CD14-positive monocyte (primary cell): ENCODE data around the gene ATG4C. TPM values are rescaled to one million over a fixed set of nuclear protein-coding genes. Genes with fewer than 3 reads are reported as not detected.
A peak's percentile ranks its signal among the peaks of the same experiment; 100 is the strongest.

Source experiments
- DNase-seq, 3 donors: peaks; one replicate each; pipeline ENCODE4 v3.0.0-alpha.2; 2011 to 2022
- H2AFZ ChIP-seq: 2 replicates; pipeline ENCODE4 v1.6.0; 2012; ENCODE audit warnings: mild to moderate bottlenecking, low read depth, low read length, inconsistent platforms; ENCODE audit not compliant: insufficient read depth, poor library complexity, severe bottlenecking
- H3K27ac ChIP-seq, 2 donors: 1 replicate in 1 of 2; 2 replicates in 1 of 2; pipeline ENCODE4 v1.5.1; 2012 to 2013; ENCODE audit warnings: low read length in 2 of 2, control low read depth in 1 of 2, inconsistent platforms in 1 of 2, low read depth in 1 of 2, mild to moderate bottlenecking in 1 of 2
- H3K27me3 ChIP-seq, 2 donors: one replicate each; pipeline versions ENCODE4 v1.6.0 to v1.6.1; 2011 to 2013; ENCODE audit warnings: low read length in 2 of 2; ENCODE audit not compliant: control insufficient read depth in 2 of 2, insufficient read depth in 2 of 2
- H3K36me3 ChIP-seq, 2 donors: replicated peaks in 1 of 2; 1 replicate in 1 of 2; 2 replicates in 1 of 2; pipeline versions ENCODE4 v1.5.1 to v1.6.1; 2012 to 2013; ENCODE audit warnings: low read length in 2 of 2, control low read depth in 1 of 2, inconsistent platforms in 1 of 2, mild to moderate bottlenecking in 1 of 2; ENCODE audit not compliant: insufficient read depth in 2 of 2, control insufficient read depth in 1 of 2
- H3K4me1 ChIP-seq, 2 donors: 1 replicate in 1 of 2; 2 replicates in 1 of 2; pipeline versions ENCODE4 v1.5.1 to v1.6.1; 2012 to 2013; ENCODE audit warnings: low read length in 2 of 2, control low read depth in 1 of 2, inconsistent platforms in 1 of 2, mild to moderate bottlenecking in 1 of 2, moderate library complexity in 1 of 2; ENCODE audit not compliant: insufficient read depth in 2 of 2, control insufficient read depth in 1 of 2
- H3K4me2 ChIP-seq: replicated peaks from 2 replicates; pipeline ENCODE3; 2012; ENCODE audit warnings: low read length, moderate library complexity, mild to moderate bottlenecking; ENCODE audit not compliant: poor library complexity, severe bottlenecking; ENCODE audit errors: extremely low read depth
- H3K4me3 ChIP-seq, 3 experiments: fragments of 200-600 bp in 1 of 3; sonication (generic) in 1 of 3; replicated peaks in 1 of 3; 1 replicate in 2 of 3; 2 replicates in 1 of 3; pipeline ENCODE4 v1.5.1; 2011 to 2013; ENCODE audit warnings: low read length in 3 of 3, mild to moderate bottlenecking in 3 of 3, control low read depth in 2 of 3, low read depth in 2 of 3, inconsistent platforms in 1 of 3, moderate library complexity in 1 of 3
- H3K79me2 ChIP-seq: 2 replicates; pipeline ENCODE4 v1.6.0; 2012; ENCODE audit warnings: mild to moderate bottlenecking, control low read depth, inconsistent platforms, low read length, moderate library complexity; ENCODE audit not compliant: insufficient read depth
- H3K9ac ChIP-seq: 2 replicates; pipeline ENCODE4 v1.6.0; 2017; ENCODE audit warnings: low read length, mild to moderate bottlenecking; ENCODE audit not compliant: insufficient read depth, poor library complexity, severe bottlenecking
- H3K9me3 ChIP-seq, 2 donors: replicated peaks in 1 of 2; 1 replicate in 1 of 2; 2 replicates in 1 of 2; pipeline versions ENCODE4 v1.5.1 to v1.6.1; 2012 to 2013; ENCODE audit warnings: low read length in 2 of 2, control low read depth in 1 of 2; ENCODE audit not compliant: control insufficient read depth in 1 of 2, insufficient read depth in 1 of 2
- H4K20me1 ChIP-seq: 2 replicates; pipeline ENCODE4 v1.6.0; 2012; ENCODE audit warnings: mild to moderate bottlenecking, low read length, control low read depth, moderate library complexity; ENCODE audit not compliant: insufficient read depth
- H3K27ac Mint-ChIP-seq, 7 donors: one replicate each; pipeline ENCODE4 v1.8.0; 2020; ENCODE audit warnings: mild to moderate bottlenecking in 7 of 7, mixed read lengths in 7 of 7, moderate library complexity in 6 of 7, inconsistent platforms in 2 of 7
- H3K27me3 Mint-ChIP-seq, 3 donors: one replicate each; pipeline ENCODE4 v1.8.0; 2021 to 2022; ENCODE audit warnings: low read depth in 3 of 3, mild to moderate bottlenecking in 3 of 3, mixed read lengths in 3 of 3, moderate library complexity in 3 of 3, inconsistent platforms in 1 of 3
- H3K36me3 Mint-ChIP-seq, 2 donors: one replicate each; pipeline ENCODE4 v1.8.0; 2020; ENCODE audit warnings: mixed read lengths in 2 of 2, inconsistent platforms in 1 of 2, mild to moderate bottlenecking in 1 of 2
- H3K4me1 Mint-ChIP-seq: one replicate; pipeline ENCODE4 v1.8.0; 2020; ENCODE audit warnings: mild to moderate bottlenecking, mixed read lengths
- H3K4me3 Mint-ChIP-seq, 2 donors: one replicate each; pipeline ENCODE4 v1.8.0; 2020; ENCODE audit warnings: mild to moderate bottlenecking in 2 of 2, mixed read lengths in 2 of 2, moderate library complexity in 1 of 2
- H3K9me3 Mint-ChIP-seq, 7 donors: one replicate each; pipeline ENCODE4 v1.8.0; 2020 to 2022; ENCODE audit warnings: mixed read lengths in 7 of 7, mild to moderate bottlenecking in 6 of 7, moderate library complexity in 6 of 7, inconsistent platforms in 2 of 7
- WGBS: methylation state at CpG from one replicate; pipeline ENCODE4 v1.1.5; 2013; ENCODE audit warnings: missing lambda C conversion rate; ENCODE audit not compliant: insufficient coverage; 5-methylcytosine and 5-hydroxymethylcytosine counted together
- intact Hi-C, 2 donors: fragments of 100-400 bp; cut with micrococcal nuclease; formaldehyde crosslinking; loops; one replicate each; pipeline versions ENCODE4 v1.15.0 to v1.15.1; 2023
- polyA plus RNA-seq, 3 donors: library from polyadenylated mRNA; depleted of rRNA in 1 of 3; unstranded in 2 of 3; stranded (reverse) in 1 of 3; fragments of 300-500 nt in 2 of 3; fragments of >200 nt in 1 of 3; fragmentation: Illumina TruSeq in 2 of 3; gene quantifications; 1 replicate in 2 of 3; 2 replicates in 1 of 3; pipeline ENCODE4 v1.2.3, GENCODE V29; 2012 to 2021
- TF ChIP-seq, protein P1 (sequence below): fragments of 200-600 bp; IDR thresholded peaks from one replicate; pipeline ENCODE4 v1.8.0; 2022; ENCODE audit warnings: antibody characterized with exemption, mild to moderate bottlenecking

ATG4C gene
- polyA plus RNA-seq, 3 donors, result 5.7 to 19.1 (median 17.5) TPM

GRCh38 chr1:62906428-62906886 lies 122.5 kb downstream of the ATG4C start:
- no peak overlapping the region for H3K4me3 Mint-ChIP-seq
- no peak overlapping the region for H3K4me2 ChIP-seq
- WGBS, result 78% methylated on average over 5 of the region's 9 CpGs

DNA sequence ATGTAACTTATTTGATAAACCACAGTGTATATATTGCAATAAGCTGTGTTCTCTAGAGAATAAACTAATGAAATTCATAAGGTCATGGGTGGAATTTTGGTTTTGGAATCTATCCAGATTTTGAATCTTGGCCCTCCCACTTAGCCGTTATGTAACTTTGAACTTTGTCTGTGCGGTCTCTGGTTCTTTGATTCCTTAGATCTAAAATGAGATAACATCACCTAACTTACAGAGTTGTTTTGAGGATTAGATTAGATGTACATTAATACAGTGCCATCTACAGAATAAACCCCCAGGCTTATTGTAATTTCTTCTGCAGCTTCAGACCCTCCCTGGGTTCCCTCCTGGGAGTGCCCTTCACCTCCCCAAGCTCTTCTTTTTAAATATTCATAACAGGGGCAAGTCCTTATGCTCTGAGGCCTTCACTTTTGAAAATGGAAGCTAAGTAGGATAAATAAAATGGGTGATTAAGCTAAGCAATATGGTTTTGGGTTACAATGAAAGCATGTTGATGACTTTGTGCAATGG lies 124.3 kb downstream of the ATG4C start:
- H3K36me3 ChIP-seq, result no peaks in the 10 kb centered on the region
- H3K4me1 Mint-ChIP-seq, result no peaks in the 10 kb centered on the region
- H3K9me3 Mint-ChIP-seq, result no peaks in the 10 kb centered on the region
- intact Hi-C loops, result no loop called here
- no peak overlapping the region for H2AFZ ChIP-seq
- no peak overlapping the region for H3K4me3 ChIP-seq
- WGBS, result no CpG with 5 or more reads among the region's 2 CpGs
- no peaks in the 10 kb centered on the region for H3K79me2 ChIP-seq
- H3K9ac ChIP-seq, result no peak overlapping the region
- H3K36me3 Mint-ChIP-seq, result no peaks in the 10 kb centered on the region
- H3K27me3 Mint-ChIP-seq, result peaks cover 3 to 10% (median 5%) of the 10 kb centered on the region in 3 donors
- no peak overlapping the region for H3K27ac ChIP-seq
- H3K27ac Mint-ChIP-seq, result no peak overlapping the region
- H3K4me2 ChIP-seq, result no peak overlapping the region
- no peak for DNase-seq
- no peaks in the 10 kb centered on the region for H3K9me3 ChIP-seq
- no peak overlapping the region for H3K4me3 Mint-ChIP-seq
- TF ChIP-seq, protein P1, sequence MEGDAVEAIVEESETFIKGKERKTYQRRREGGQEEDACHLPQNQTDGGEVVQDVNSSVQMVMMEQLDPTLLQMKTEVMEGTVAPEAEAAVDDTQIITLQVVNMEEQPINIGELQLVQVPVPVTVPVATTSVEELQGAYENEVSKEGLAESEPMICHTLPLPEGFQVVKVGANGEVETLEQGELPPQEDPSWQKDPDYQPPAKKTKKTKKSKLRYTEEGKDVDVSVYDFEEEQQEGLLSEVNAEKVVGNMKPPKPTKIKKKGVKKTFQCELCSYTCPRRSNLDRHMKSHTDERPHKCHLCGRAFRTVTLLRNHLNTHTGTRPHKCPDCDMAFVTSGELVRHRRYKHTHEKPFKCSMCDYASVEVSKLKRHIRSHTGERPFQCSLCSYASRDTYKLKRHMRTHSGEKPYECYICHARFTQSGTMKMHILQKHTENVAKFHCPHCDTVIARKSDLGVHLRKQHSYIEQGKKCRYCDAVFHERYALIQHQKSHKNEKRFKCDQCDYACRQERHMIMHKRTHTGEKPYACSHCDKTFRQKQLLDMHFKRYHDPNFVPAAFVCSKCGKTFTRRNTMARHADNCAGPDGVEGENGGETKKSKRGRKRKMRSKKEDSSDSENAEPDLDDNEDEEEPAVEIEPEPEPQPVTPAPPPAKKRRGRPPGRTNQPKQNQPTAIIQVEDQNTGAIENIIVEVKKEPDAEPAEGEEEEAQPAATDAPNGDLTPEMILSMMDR, result no peak
- H3K4me1 ChIP-seq, result no peaks in the 10 kb centered on the region
- H4K20me1 ChIP-seq, result no peaks in the 10 kb centered on the region
- H3K27me3 ChIP-seq, result peaks cover 0 to 6% of the 10 kb centered on the region in 2 donors

More at GRCh38 chr1:62906428-62906886, 122.5 kb downstream of the ATG4C start:
- no peak overlapping the region for H2AFZ ChIP-seq
- Mint-ChIP-seq H3K36me3 (no peaks in the 10 kb centered on the region), H3K9me3 (no peaks in the 10 kb centered on the region), H3K27me3 (peaks cover 3 to 6% (median 3%) of the 10 kb centered on the region in 3 donors), H3K4me1 (no peaks in the 10 kb centered on the region), H3K27ac (no peak overlapping the region)
- no peak overlapping the region for H3K9ac ChIP-seq
- no peaks in the 10 kb centered on the region for H3K79me2 ChIP-seq
- H3K27me3 ChIP-seq, result peaks cover 0 to 6% of the 10 kb centered on the region in 2 donors
- H3K4me1 ChIP-seq, result no peaks in the 10 kb centered on the region
- intact Hi-C loops, result no loop called here
- no peak overlapping the region for H3K4me3 ChIP-seq
- no peaks in the 10 kb centered on the region for H4K20me1 ChIP-seq
- H3K36me3 ChIP-seq, result no peaks in the 10 kb centered on the region
- no peak for DNase-seq
- H3K9me3 ChIP-seq, result no peaks in the 10 kb centered on the region
- TF ChIP-seq, protein P1, result peak; percentile 47
- no peak overlapping the region for H3K27ac ChIP-seq
